ENCODE measurements around the gene C5orf63.

DNA sequence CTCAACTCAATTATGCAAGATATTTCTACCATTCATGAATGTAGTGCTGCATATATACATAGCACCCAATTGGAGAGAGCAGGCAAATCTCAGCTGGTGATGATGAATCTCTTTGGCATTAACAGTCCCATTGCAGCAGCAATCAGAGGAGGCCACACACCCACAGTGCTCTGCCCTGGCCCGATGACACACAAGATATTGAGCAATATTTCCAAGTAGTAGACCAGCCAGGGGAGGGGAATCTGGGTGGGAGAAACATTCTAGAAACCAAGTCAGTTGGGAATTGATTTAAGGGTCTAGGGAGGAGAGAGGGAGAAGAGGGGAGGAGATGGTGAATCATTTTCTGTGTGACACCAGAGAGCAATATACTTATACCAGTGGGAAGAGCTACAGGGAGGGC is 14.9 kb upstream of the C5orf63 start:
- TF ChIP-seq, protein P1, sequence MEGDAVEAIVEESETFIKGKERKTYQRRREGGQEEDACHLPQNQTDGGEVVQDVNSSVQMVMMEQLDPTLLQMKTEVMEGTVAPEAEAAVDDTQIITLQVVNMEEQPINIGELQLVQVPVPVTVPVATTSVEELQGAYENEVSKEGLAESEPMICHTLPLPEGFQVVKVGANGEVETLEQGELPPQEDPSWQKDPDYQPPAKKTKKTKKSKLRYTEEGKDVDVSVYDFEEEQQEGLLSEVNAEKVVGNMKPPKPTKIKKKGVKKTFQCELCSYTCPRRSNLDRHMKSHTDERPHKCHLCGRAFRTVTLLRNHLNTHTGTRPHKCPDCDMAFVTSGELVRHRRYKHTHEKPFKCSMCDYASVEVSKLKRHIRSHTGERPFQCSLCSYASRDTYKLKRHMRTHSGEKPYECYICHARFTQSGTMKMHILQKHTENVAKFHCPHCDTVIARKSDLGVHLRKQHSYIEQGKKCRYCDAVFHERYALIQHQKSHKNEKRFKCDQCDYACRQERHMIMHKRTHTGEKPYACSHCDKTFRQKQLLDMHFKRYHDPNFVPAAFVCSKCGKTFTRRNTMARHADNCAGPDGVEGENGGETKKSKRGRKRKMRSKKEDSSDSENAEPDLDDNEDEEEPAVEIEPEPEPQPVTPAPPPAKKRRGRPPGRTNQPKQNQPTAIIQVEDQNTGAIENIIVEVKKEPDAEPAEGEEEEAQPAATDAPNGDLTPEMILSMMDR (conservative IDR thresholded peaks at IDR 0.05; ENCODE audit: low read depth in 2 of 2), result no peak
- TF ChIP-seq POLR2AphosphoS5 (IDR thresholded peaks at IDR 0.05; ENCODE audit: low read depth) (no peak), EZH2 (IDR thresholded peaks at IDR 0.05; ENCODE audit: low read depth, unreplicated experiment) (no peak), CREB1 (CRISPR knock-in tag; IDR thresholded peaks at IDR 0.05; ENCODE audit: low read depth) (no peak)
- TF ChIP-seq, protein P2, sequence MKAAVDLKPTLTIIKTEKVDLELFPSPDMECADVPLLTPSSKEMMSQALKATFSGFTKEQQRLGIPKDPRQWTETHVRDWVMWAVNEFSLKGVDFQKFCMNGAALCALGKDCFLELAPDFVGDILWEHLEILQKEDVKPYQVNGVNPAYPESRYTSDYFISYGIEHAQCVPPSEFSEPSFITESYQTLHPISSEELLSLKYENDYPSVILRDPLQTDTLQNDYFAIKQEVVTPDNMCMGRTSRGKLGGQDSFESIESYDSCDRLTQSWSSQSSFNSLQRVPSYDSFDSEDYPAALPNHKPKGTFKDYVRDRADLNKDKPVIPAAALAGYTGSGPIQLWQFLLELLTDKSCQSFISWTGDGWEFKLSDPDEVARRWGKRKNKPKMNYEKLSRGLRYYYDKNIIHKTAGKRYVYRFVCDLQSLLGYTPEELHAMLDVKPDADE (IDR thresholded peaks at IDR 0.05), result no peak
